Kidney epithelial cell (primary cell): ENCODE data around the gene COPS8. TPM values are rescaled to one million over a fixed set of nuclear protein-coding genes. Genes with fewer than 3 reads are reported as not detected.

Experiments
- DNase-seq: peaks from one replicate; pipeline ENCODE4 v3.0.0-alpha.2; 2010; ENCODE audit warnings: low read depth
- H3K27me3 ChIP-seq: 2 replicates; pipeline ENCODE4 v1.6.0; 2011; ENCODE audit warnings: low read length; ENCODE audit not compliant: control insufficient read depth, insufficient read depth
- H3K36me3 ChIP-seq: 2 replicates; pipeline ENCODE4 v1.5.1; 2011; ENCODE audit warnings: low read length; ENCODE audit not compliant: control insufficient read depth, insufficient read depth
- H3K4me3 ChIP-seq: 2 replicates; pipeline ENCODE4 v1.5.1; 2011; ENCODE audit warnings: low read depth, mild to moderate bottlenecking, control low read depth, low read length
- total RNA-seq: library from RNA; depleted of rRNA; stranded (reverse); fragments of >200 nt; gene quantifications from 2 replicates; pipeline ENCODE4 v1.2.3, GENCODE V29; 2015
- TF ChIP-seq, protein P1 (sequence below): IDR thresholded peaks from 2 replicates; pipeline ENCODE4 v1.5.1; 2011; ENCODE audit warnings: mild to moderate bottlenecking, moderate library complexity, low read length, control low read depth, inconsistent platforms; ENCODE audit not compliant: insufficient read depth, poor library complexity, severe bottlenecking

Gene COPS8
- total RNA-seq, 1 donor from 2014 or later, result 156 TPM

DNA sequence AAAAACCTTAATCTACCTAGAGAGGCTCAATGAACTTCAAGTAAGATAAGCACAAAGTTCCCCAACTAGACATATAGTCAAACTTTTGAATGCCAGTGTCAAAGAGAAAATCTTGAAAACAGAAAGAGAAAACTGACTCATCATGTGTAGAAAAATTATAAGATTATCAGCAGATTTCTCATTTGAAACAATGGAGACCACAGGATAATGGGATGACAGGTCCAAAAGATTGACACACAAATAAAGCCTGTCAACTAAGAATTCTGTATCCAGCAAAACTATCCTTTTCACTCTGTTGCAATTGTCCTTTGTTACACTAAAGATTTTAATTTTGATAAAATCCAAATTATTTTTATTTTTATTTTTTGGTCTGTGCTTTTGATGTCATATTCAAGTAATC is 61.6 kb downstream of the COPS8 start:
- no peaks in the 10 kb centered on the region for H3K36me3 ChIP-seq
- TF ChIP-seq, protein P1, sequence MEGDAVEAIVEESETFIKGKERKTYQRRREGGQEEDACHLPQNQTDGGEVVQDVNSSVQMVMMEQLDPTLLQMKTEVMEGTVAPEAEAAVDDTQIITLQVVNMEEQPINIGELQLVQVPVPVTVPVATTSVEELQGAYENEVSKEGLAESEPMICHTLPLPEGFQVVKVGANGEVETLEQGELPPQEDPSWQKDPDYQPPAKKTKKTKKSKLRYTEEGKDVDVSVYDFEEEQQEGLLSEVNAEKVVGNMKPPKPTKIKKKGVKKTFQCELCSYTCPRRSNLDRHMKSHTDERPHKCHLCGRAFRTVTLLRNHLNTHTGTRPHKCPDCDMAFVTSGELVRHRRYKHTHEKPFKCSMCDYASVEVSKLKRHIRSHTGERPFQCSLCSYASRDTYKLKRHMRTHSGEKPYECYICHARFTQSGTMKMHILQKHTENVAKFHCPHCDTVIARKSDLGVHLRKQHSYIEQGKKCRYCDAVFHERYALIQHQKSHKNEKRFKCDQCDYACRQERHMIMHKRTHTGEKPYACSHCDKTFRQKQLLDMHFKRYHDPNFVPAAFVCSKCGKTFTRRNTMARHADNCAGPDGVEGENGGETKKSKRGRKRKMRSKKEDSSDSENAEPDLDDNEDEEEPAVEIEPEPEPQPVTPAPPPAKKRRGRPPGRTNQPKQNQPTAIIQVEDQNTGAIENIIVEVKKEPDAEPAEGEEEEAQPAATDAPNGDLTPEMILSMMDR, result no peak
- DNase-seq, result no peak
- no peaks in the 10 kb centered on the region for H3K27me3 ChIP-seq
- no peak overlapping the region for H3K4me3 ChIP-seq

GRCh38 chr2:237148624-237149023 is 62.9 kb downstream of the COPS8 start:
- Histone ChIP-seq H3K4me3 (no peak overlapping the region), H3K27me3 (no peaks in the 10 kb centered on the region), H3K36me3 (no peaks in the 10 kb centered on the region)
- TF ChIP-seq, protein P1, result no peak
- DNase-seq, result no peak

DNA sequence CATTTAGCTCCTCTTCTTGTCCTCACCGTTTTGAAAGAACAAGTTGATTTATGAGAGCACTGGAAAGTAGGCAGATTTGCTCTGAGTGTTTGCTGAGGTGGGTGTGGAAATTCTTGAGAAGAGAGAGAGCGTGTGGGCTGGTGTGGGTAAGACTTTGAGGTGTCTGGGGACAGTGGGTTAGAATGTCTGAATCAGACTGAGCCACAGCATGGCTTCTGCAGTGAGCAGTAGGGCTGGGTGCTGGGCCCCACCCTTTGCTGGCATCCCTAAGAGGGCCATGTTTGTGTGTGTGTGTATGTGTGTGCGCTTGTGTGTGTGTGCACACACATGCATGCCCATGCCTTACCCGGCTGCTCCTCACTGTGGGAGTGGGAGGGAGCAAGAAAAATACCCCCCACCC is 63.7 kb downstream of the COPS8 start:
- TF ChIP-seq, protein P1, result no peak
- no peak for DNase-seq
- no peak overlapping the region for H3K4me3 ChIP-seq
- H3K27me3 ChIP-seq, result no peaks in the 10 kb centered on the region
- no peaks in the 10 kb centered on the region for H3K36me3 ChIP-seq
